ENCODE measurements around the gene ASPSCR1. TPM values are rescaled to one million over a fixed set of nuclear protein-coding genes. Genes with fewer than 3 reads are reported as not detected.

The ASPSCR1 gene
- total and polyA plus RNA-seq, 2 of the 13 experiments (the other 11 are each of a cell fraction or from before 2014, with no cell fraction given): 274 to 314 TPM

DNA sequence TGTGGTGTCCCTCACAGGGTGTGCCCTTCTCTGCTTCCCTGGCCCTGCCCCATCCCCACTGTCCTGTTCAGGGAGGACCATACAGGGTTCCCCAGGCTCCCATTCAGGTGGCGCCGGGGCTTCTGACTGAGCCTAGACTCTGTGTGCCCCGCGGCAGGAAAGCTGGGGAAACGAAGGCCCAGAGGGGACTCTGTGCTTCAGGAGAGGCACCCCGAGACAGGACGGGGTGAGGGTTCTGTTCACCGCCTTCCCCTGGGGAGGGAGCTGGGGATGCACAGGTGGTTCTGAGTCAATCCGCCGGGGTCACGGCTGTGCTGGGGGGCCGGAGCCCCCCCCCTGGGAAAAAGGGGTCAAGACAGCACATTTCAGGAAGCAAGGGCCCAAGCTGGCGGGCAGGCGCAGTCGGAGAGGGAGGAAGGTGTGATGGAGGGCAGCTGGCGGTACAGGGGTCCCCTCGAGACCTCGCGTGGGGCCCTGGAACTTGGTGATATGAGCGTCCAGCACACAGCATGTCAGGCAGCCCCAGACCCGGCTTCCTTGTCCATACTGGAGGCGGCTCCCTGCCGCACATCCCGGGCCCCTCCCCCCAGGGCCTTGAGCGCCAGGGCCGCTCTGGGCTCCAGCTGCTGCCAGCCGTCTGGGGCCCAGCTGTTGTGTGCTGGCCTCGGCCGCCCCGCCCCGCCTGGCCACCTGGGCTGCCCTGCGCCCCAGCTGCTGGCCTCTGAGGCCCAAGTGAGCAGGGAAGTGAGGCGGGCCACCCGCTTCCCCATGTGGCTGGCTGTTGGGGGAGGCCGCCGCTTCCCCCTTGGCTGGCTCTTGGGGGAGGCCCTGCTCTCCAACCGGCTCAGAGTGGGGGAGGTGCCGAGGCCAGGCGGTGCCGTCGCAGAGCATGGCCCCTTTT, 10.8 kb upstream of the ASPSCR1 start (continued):
- 0 out of 2 replicates have a peak, but pooled peaks have one; percentile 80 for TF ChIP-seq ZFYVE20 (CRISPR knock-in tag; IDR thresholded peaks at IDR 0.05; ENCODE audit: borderline replicate concordance, low read depth)
- TF ChIP-seq ZFP62 (CRISPR knock-in tag; IDR thresholded peaks at IDR 0.05): no peak
- TF ChIP-seq, protein P1, sequence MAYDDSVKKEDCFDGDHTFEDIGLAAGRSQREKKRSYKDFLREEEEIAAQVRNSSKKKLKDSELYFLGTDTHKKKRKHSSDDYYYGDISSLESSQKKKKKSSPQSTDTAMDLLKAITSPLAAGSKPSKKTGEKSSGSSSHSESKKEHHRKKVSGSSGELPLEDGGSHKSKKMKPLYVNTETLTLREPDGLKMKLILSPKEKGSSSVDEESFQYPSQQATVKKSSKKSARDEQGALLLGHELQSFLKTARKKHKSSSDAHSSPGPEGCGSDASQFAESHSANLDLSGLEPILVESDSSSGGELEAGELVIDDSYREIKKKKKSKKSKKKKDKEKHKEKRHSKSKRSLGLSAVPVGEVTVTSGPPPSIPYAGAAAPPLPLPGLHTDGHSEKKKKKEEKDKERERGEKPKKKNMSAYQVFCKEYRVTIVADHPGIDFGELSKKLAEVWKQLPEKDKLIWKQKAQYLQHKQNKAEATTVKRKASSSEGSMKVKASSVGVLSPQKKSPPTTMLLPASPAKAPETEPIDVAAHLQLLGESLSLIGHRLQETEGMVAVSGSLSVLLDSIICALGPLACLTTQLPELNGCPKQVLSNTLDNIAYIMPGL (CRISPR knock-in tag; IDR thresholded peaks at IDR 0.05; ENCODE audit: borderline replicate concordance in 1 of 2, low read depth in 1 of 2): peak; percentile 66 to 74; a peak in 2 of 4 replicates
- TF ChIP-seq SMAD9 (CRISPR knock-in tag; IDR thresholded peaks at IDR 0.05): 0 out of 2 replicates have a peak, but pooled peaks have one; percentile 25
- no peak for TF ChIP-seq FOXK2 (IDR thresholded peaks at IDR 0.05)
- TF ChIP-seq SP1 (IDR thresholded peaks at IDR 0.05): no peak
- TF ChIP-seq SP1 (CRISPR knock-in tag; IDR thresholded peaks at IDR 0.05): peak; percentile 64
- TF ChIP-seq POLR2A (IDR thresholded peaks at IDR 0.05; ENCODE audit: insufficient read depth in 1 of 2, low read depth in 2 of 2, low read length in 2 of 2): no peak
- no peak for TF ChIP-seq THYN1 (CRISPR knock-in tag; IDR thresholded peaks at IDR 0.05; ENCODE audit: borderline replicate concordance, low read depth)
- TF ChIP-seq ZFP36L2 (CRISPR knock-in tag; IDR thresholded peaks at IDR 0.05): peak; percentile 58; the same call in 1 of the 2 replicates
- no peak for TF ChIP-seq MAFK (conservative IDR thresholded peaks at IDR 0.05 in 1 of 2, IDR thresholded peaks at IDR 0.05 in 1 of 2; ENCODE audit: low read length in 2 of 2)
- peak; percentile 79; the same call in 1 of the 2 replicates for TF ChIP-seq PAX8 (CRISPR knock-in tag; IDR thresholded peaks at IDR 0.05; ENCODE audit: borderline replicate concordance)
- peak; percentile 79 for TF ChIP-seq PPARG (CRISPR knock-in tag; conservative IDR thresholded peaks at IDR 0.05)
- peak; percentile 95 for TF ChIP-seq BRD4 (CRISPR knock-in tag; IDR thresholded peaks at IDR 0.05)
- no peak for TF ChIP-seq NCOA5 (CRISPR knock-in tag; IDR thresholded peaks at IDR 0.05)
- no peak for TF ChIP-seq EZH2 (conservative IDR thresholded peaks at IDR 0.05; ENCODE audit: low read depth, low read length)
- no peak; the same call in 1 of the 2 replicates for TF ChIP-seq ZNF749 (CRISPR knock-in tag; IDR thresholded peaks at IDR 0.05; ENCODE audit: borderline replicate concordance)
- TF ChIP-seq ZNF382 (CRISPR knock-in tag; IDR thresholded peaks at IDR 0.05; ENCODE audit: borderline replicate concordance): no peak; the same call in 1 of the 2 replicates
- TF ChIP-seq, protein P2, sequence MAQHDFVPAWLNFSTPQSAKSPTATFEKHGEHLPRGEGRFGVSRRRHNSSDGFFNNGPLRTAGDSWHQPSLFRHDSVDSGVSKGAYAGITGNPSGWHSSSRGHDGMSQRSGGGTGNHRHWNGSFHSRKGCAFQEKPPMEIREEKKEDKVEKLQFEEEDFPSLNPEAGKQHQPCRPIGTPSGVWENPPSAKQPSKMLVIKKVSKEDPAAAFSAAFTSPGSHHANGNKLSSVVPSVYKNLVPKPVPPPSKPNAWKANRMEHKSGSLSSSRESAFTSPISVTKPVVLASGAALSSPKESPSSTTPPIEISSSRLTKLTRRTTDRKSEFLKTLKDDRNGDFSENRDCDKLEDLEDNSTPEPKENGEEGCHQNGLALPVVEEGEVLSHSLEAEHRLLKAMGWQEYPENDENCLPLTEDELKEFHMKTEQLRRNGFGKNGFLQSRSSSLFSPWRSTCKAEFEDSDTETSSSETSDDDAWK (CRISPR knock-in tag; IDR thresholded peaks at IDR 0.05): no peak
- TF ChIP-seq ZNF337 (CRISPR knock-in tag; IDR thresholded peaks at IDR 0.05; ENCODE audit: borderline replicate concordance, low read depth): no peak
- TF ChIP-seq, protein P3, sequence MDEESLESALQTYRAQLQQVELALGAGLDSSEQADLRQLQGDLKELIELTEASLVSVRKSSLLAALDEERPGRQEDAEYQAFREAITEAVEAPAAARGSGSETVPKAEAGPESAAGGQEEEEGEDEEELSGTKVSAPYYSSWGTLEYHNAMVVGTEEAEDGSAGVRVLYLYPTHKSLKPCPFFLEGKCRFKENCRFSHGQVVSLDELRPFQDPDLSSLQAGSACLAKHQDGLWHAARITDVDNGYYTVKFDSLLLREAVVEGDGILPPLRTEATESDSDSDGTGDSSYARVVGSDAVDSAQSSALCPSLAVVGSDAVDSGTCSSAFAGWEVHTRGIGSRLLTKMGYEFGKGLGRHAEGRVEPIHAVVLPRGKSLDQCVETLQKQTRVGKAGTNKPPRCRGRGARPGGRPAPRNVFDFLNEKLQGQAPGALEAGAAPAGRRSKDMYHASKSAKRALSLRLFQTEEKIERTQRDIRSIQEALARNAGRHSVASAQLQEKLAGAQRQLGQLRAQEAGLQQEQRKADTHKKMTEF (CRISPR knock-in tag; IDR thresholded peaks at IDR 0.05): peak; percentile 95
- TF ChIP-seq ZBTB3 (CRISPR knock-in tag; IDR thresholded peaks at IDR 0.05; ENCODE audit: borderline replicate concordance, low read depth): peak; percentile 58; the same call in 1 of the 2 replicates
- TF ChIP-seq TMF1 (CRISPR knock-in tag; IDR thresholded peaks at IDR 0.05; ENCODE audit: low read depth): 0 out of 2 replicates have a peak, but pooled peaks have one; percentile 77
- TF ChIP-seq CBX1 (IDR thresholded peaks at IDR 0.05; ENCODE audit: low read depth): peak; percentile 92
